ENCODE results near the gene NR4A1.

DNA sequence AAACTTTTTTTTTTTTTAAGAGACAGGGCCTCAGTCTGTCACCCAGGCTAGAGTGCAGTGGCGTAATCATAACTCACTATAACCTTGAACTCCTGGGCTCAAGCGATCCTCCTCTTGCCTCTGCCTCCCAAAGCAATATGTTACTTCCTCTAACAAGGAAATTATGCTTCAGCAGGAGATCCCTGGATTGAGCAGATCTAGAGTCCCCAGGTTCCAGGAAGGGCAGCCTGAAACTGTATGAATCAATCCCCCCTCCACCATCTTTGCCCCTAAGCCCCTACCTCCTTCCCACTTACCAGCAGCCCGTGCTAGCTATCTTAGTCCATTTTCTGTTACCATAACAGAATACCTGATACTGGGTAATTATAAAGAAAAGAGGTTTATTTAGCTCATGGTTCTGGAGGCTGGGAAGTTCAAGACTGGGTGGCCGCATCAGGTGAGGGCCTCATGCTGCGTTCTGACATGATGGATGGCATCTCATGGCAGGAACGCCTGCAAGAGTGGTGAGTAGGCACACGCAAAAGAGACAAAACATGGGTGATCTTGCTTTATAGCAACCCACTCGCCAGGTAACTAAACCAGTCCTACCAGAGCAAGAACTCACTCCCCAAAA is 39.5 kb upstream of the NR4A1 start:
- TF ChIP-seq POLR2A (IDR thresholded peaks at IDR 0.05; ENCODE audit: insufficient read depth in 1 of 2, low read depth in 2 of 2, low read length in 2 of 2) = no peak
- TF ChIP-seq ZNF354B (CRISPR knock-in tag; IDR thresholded peaks at IDR 0.05) = no peak
- no peak for TF ChIP-seq ZFX (CRISPR knock-in tag; IDR thresholded peaks at IDR 0.05; ENCODE audit: low read depth)

Data from HepG2 (cell line).